K562 treated with DMSO at 1 percent for 12 hours (cell line): ENCODE results near the gene TNFAIP8L1. TPM values are rescaled to one million over a fixed set of nuclear protein-coding genes. Genes with fewer than 3 reads are reported as not detected.

Experiments used
- total RNA-seq: library from RNA; unstranded; fragments of 300-600 nt; gene quantifications from 2 replicates; pipeline ENCODE4 v1.2.3, GENCODE V29; 2022; ENCODE audit not compliant: insufficient read depth

TNFAIP8L1 gene
- total RNA-seq: 10.0 and 14.8 TPM in 2 replicates

GRCh38 chr19:4638828-4639530, at the start of gene TNFAIP8L1:
Gene TNFAIP8L1 (plus strand): TSS chr19:4639516. CDS start chr19:4651870, 12,354 bp downstream.

GRCh38 chr19:4669723-4670480, 30.6 kb downstream of the TNFAIP8L1 start, which contains the start of gene MYDGF:
Gene MYDGF (minus strand): TSS chr19:4670342. CDS start chr19:4670334, 8 bp downstream.

Other genes starting within 250 kb of the TNFAIP8L1 start
- 78.4 and 89.0 TPM in 2 replicates for gene SH3GL1, start 239.0 kb upstream of the TNFAIP8L1 start, total RNA-seq
- gene CHAF1A, start 236.9 kb upstream of the TNFAIP8L1 start, total RNA-seq: 46.1 and 85.8 TPM in 2 replicates
- gene UBXN6, start 181.7 kb upstream of the TNFAIP8L1 start, total RNA-seq: 126 and 174 TPM in 2 replicates
- gene HDGFL2, start 167.2 kb upstream of the TNFAIP8L1 start, total RNA-seq: 47.7 and 49.5 TPM in 2 replicates
- gene PLIN4, start 121.0 kb upstream of the TNFAIP8L1 start, total RNA-seq: 0.15 and 0.23 TPM in 2 replicates
- gene PLIN5, start 104.3 kb upstream of the TNFAIP8L1 start, total RNA-seq: 0.28 and 1.3 TPM in 2 replicates
- gene LRG1, start 99.5 kb upstream of the TNFAIP8L1 start, total RNA-seq: 20.9 and 22.2 TPM in 2 replicates
- gene SEMA6B, start 79.8 kb upstream of the TNFAIP8L1 start, total RNA-seq: 3.0 TPM in 2 replicates
- gene MYDGF, start 30.8 kb downstream of the TNFAIP8L1 start, total RNA-seq: 289 and 338 TPM in 2 replicates
- gene DPP9, start 84.3 kb downstream of the TNFAIP8L1 start, total RNA-seq: 21.4 and 59.0 TPM in 2 replicates
- 1.7 and 4.1 TPM in 2 replicates for gene FEM1A, start 152.2 kb downstream of the TNFAIP8L1 start, total RNA-seq
- 6.3 and 12.2 TPM in 2 replicates for gene TICAM1, start 192.2 kb downstream of the TNFAIP8L1 start, total RNA-seq
- gene PLIN3, start 228.2 kb downstream of the TNFAIP8L1 start, total RNA-seq: 99.2 and 99.6 TPM in 2 replicates